GM12891 (cell line): ENCODE data around the gene LRRN4CL.

Experiments
- DNase-seq: peaks from one replicate; pipeline ENCODE4 v3.0.0; 2011; ENCODE audit warnings: low spot score; ENCODE audit not compliant: insufficient read length
- FAIRE-seq: peaks from 2 replicates; lab custom pipeline; 2011; peaks lifted over from hg19 to GRCh38; lab: Jason Lieb, UNC
- PAX5 ChIP-seq: IDR thresholded peaks from 2 replicates; pipeline ENCODE4 v1.6.1; 2011; ENCODE audit warnings: low read length, moderate library complexity, mild to moderate bottlenecking; ENCODE audit not compliant: insufficient read depth, severe bottlenecking
- POLR2A ChIP-seq: IDR thresholded peaks from 2 replicates; pipeline ENCODE4 v1.6.1; 2011; ENCODE audit warnings: low read depth, low read length, control low read depth
- POLR2AphosphoS5 ChIP-seq: IDR thresholded peaks from 2 replicates; pipeline ENCODE4 v1.6.1; 2011; ENCODE audit warnings: low read depth, low read length, control low read depth
- POU2F2 ChIP-seq: IDR thresholded peaks from 2 replicates; pipeline ENCODE4 v1.6.1; 2011; ENCODE audit warnings: low read depth, mild to moderate bottlenecking, control low read depth, low read length, moderate library complexity
- SPI1 ChIP-seq: IDR thresholded peaks from 2 replicates; pipeline ENCODE4 v1.6.1; 2011; ENCODE audit warnings: low read depth, low read length, control low read depth
- TAF1 ChIP-seq: IDR thresholded peaks from 2 replicates; pipeline ENCODE4 v1.6.1; 2011; ENCODE audit warnings: low read depth, low read length, control low read depth

LRRN4CL gene

DNA sequence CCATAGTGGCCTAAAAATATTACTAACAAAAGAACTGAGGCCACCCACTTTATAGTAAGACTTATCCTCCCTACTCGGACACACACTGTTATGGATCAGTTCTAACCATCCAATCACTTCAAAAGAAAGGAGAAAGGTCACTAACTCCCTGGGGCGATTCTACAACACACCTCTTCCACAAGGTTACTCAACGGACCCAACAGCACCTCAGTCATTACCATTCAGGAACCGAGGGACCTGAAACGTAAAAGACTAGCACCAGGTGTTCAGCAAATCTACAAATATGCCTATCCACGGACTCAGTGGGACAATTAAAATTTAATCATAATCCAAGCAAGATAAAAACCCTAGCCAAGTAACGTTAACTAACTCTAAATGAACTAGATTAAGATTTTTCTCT is 36.3 kb upstream of the LRRN4CL start:
- TF ChIP-seq POLR2AphosphoS5 (no peak), POU2F2 (no peak), POLR2A (no peak), TAF1 (no peak), SPI1 (no peak)
- no peak for DNase-seq

DNA sequence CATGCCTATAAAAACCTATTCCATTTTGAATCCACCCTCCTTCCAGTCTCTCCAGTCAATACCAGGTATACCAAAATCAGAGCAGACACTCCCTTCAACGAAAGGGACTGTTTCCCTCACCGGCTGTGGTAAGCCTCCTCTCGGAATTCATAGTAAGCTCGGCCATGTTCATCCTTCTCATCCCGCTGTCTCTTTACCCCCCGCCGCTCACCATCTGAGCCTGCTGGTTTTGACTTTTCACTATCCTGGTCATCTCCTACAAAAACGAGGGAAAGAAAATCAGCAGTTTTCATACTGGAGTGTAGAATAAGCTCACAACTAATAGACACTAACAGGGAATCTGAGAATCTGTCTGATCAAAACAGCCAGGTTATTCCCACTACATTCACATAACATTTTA is 34.8 kb upstream of the LRRN4CL start:
- FAIRE-seq (no peak), DNase-seq (no peak)
- no peak for TF ChIP-seq TAF1
- TF ChIP-seq POLR2AphosphoS5: no peak
- TF ChIP-seq PAX5: no peak
- no peak for TF ChIP-seq POU2F2
- no peak for TF ChIP-seq SPI1
- TF ChIP-seq POLR2A: no peak

More for the DNA sequence above, 36.3 kb upstream of the LRRN4CL start:
- FAIRE-seq: no peak

DNA sequence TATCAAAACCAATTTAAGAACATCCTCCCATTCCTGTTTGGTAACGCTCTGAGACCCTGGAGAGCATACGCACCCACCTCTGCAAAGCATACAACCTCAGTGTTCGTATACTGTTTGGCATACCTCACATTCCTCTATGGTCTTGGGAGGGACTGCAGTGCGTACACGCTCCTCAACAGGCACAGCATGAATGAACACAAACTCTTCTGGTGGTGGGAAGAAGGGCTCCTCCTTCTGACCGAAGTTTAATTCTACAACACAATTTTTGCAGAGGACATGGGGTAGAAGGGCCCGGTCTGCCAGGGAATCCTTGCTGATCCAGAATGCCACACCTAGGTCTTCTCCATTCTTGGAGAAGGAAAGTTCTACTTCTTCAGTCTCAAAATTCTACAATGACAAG is 32.7 kb upstream of the LRRN4CL start:
- DNase-seq (no peak), FAIRE-seq (no peak)
- no peak for TF ChIP-seq POU2F2
- TF ChIP-seq TAF1: no peak
- TF ChIP-seq POLR2A: no peak
- TF ChIP-seq SPI1: no peak
- TF ChIP-seq POLR2AphosphoS5: no peak
- TF ChIP-seq PAX5: no peak

DNA sequence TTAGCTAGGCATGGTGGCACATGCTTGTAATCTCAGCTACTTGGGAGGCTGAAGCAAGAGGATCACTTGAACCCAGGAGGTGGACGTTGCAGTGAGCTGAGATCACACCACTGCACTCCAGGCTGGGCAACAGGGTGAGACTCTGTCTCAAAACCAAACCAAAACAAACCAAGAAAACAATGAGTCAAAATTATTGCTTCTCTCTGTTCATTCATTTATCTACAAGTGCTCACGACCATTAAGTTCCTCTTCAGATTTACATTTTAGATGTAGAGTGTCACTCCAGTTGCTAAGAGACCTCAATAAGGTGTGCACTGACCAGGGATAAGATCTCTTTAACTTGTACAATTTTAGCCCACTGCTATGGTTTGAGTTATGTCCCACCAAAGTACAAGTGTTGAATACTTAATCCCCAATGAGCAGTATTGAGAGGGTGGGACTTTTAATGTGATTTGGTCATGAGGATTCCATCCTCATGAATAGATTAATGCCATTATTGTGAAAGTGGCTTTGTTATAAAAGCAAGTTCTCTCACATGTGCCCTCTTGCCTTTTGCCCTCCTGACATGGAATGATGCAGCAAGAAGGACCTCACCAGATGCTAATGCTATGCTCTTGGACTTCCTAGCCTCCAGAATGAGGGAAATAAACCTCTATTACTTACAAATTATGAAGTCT is 30.1 kb upstream of the LRRN4CL start:
- TF ChIP-seq PAX5 (no peak), POLR2A (no peak), POLR2AphosphoS5 (no peak), TAF1 (no peak), POU2F2 (no peak), SPI1 (no peak)
- no peak for FAIRE-seq

DNA sequence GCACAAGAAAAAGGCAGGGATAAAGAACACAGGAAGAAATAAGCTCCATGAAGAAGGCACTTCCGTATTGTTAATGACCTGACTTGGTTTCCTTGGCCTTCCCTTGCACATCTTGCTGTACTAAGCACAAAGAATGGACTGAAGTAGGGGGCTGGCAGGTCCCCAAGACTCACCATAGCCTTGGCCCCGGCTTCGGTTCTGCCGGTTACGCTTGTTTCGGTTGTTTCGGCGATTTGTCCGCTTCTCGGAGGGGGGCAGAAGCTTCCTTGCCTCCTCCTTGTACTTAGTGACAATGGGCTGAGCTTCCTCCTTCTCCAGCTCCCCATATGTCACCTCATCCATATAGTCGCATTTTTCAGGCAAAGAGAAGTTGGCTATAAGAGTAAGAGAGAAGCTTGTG is 27.5 kb upstream of the LRRN4CL start:
- TF ChIP-seq PAX5 (no peak), POLR2A (no peak), POU2F2 (no peak), POLR2AphosphoS5 (no peak), TAF1 (no peak)
- DNase-seq (no peak), FAIRE-seq (no peak)

More for the DNA sequence above, 30.1 kb upstream of the LRRN4CL start:
- DNase-seq: no peak

DNA sequence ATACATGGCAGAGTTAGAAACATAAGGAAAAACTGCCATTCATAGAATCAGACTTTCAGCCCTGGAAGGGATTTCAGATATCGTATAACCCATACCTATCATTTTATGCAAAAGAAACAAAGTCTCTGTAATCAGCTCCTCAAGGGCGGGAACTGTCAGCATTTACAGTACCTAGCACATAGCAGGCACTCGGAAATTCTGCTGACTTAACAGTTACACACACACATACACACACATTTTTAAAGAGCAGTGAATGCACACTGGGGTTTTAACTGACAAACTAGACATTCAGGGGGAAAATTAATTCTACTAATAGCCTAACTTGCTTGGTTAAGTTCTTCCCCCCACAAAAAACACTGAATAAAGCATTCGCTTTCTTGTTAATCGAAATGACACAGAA is 26.9 kb upstream of the LRRN4CL start:
- FAIRE-seq (no peak), DNase-seq (no peak)
- no peak for TF ChIP-seq POU2F2

DNA sequence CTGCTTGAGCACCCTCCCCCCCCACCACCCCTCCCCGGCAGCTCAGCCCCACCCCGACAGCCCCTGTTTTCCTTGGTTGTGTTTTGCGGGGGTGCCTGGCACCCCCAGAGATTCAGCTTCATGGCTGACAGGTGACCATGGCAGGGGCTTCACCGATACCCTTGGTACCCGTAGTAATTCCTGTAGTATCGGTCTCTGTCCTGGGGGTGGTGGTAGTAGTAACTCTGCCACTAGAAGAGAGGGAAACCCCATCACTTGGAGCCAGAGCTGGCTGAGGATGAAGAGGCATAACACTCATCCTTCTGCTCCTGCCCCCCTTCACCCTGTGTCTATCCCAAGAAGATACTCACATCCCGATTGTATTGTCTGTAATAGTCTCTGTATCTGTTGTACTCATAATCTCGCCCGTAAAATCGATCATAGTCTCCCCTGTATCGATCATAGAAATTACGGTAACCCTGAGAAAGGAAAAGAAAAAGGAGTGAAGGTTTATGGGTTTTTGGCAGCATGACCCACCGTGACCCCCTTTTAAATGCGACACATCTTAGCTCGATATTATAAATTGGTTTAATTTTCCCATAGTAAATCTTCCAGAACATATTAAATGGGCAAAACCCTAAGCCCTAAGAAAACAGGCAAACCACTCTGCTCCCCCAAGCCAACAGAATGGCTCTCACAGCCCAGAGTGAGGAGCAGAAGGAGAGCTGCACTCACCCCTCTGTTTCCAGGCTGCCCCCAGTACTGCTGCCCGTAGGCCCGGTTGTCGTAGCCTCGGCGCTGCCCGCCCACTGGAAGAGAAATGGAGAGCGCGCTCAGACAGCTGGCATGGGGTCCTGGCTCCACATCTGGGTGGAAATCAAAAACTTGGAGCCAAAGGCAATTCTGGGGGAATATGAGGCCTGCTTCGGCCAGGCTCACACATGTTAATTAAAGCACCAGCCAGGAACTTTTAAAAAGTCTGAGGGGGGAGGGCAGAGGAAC is 26.1 kb upstream of the LRRN4CL start:
- FAIRE-seq (no peak), DNase-seq (no peak)
- no peak for TF ChIP-seq SPI1
- TF ChIP-seq PAX5: no peak
- no peak for TF ChIP-seq TAF1
- TF ChIP-seq POLR2AphosphoS5: no peak
- no peak for TF ChIP-seq POU2F2
- no peak for TF ChIP-seq POLR2A

DNA sequence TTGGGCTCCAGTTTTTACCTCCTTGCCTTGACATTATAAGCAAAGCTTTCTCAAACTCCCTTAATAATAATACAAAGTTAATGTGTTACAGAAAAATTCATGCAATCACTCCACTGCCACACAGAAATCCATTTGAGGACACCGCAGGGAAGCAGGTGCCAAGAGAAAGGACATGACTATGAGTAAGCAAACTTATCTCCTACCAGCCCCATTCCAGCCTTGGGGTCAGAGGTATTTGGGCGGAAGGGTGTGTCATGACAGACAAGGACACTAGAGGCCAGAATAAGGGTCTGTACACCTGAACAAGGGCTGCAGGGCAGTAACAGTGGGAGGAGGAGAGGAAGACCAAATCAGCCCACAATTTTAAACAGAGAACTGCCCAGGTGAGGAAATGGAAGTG is 24.0 kb upstream of the LRRN4CL start:
- FAIRE-seq (no peak), DNase-seq (no peak)

DNA sequence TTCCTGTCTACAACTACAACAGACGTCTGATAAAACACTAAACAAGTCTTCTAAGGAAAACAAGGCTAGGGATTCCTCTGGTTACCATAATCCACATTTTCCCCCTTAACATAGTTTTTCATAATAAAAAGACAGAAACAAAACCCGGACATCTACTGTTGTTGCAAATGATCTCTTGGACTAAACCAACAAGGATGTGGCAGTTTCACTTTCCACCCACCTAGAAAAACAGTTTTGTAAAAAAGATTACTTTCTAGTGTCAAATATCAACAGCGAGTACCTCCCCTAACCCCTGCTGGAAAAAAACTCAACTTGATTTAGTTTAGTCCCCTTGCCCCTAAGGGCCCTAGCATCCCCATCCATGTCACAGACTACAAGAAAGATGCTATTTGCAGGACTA is 23.5 kb upstream of the LRRN4CL start:
- no peak for FAIRE-seq
- no peak for DNase-seq
- TF ChIP-seq POU2F2: no peak
- TF ChIP-seq TAF1: no peak

More for the DNA sequence above, 24.0 kb upstream of the LRRN4CL start:
- no peak for TF ChIP-seq PAX5
- no peak for TF ChIP-seq POU2F2
- no peak for TF ChIP-seq POLR2AphosphoS5
- no peak for TF ChIP-seq SPI1
- TF ChIP-seq POLR2A: no peak
- no peak for TF ChIP-seq TAF1

DNA sequence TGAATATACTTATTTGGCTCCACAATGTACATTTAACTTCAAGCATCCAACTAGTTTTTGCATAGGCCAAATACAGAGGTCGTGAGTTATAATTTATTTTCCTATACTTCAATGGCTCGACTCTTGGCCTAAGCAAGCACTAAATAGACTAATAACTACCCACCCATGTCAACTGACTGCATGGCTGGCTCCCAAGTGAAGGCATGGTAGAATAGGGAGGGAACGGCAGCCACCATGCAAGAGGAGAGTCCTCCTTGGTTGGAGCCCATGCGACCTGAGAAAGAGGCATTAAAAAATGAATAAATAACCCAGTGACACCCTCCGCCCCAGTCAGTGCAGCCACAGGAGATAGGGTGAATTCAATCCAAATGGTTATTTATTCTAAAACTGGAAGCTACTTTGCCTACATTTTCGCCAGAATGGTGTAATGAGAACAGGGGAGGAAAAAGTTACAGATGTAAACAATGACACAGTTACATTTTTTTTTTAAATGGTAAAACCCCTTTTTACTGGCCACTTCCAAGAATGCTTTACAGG is 23.0 kb upstream of the LRRN4CL start:
- FAIRE-seq (no peak), DNase-seq (no peak)
- TF ChIP-seq POU2F2 (no peak), POLR2A (no peak), POLR2AphosphoS5 (no peak), TAF1 (no peak), PAX5 (no peak), SPI1 (no peak)
